Spleen (tissue), 7 donors: ENCODE measurements around the gene CERS5.

Experiments used
- CTCF ChIP-seq, 11 experiments: fragments of 200-600 bp in 7 of 11; fragments of 450-650 bp in 4 of 11; sonication (generic) in 4 of 11; IDR thresholded peaks in 8 of 11; conservative IDR thresholded peaks in 3 of 11; 1 replicate in 7 of 11; 2 replicates in 4 of 11; pipeline versions ENCODE4 v1.4.0 to v1.8.0; 2016 to 2021; ENCODE audit warnings: antibody characterized with exemption in 11 of 11, inconsistent platforms in 4 of 11, mild to moderate bottlenecking in 1 of 11
- POLR2A ChIP-seq, 3 donors: fragments of 450-650 bp; IDR thresholded peaks; one replicate each; pipeline ENCODE4 v1.5.1; 2017; ENCODE audit warnings: antibody characterized with exemption in 3 of 3, mild to moderate bottlenecking in 1 of 3
- donor health status: DM: no; HTN: no; CAD: no; lungs with moderate emphysema.
- donor health status: DM: no; HTN: no; CAD: no.
- donor health status: DM: no; HTN: no; CAD: no.

GRCh38 chr12:50213439-50213838 is 46.3 kb upstream of the CERS5 start:
- TF ChIP-seq CTCF (IDR thresholded peaks at IDR 0.05 in 8 of 11, conservative IDR thresholded peaks at IDR 0.05 in 3 of 11), result no peak
- no peak for TF ChIP-seq POLR2A (IDR thresholded peaks at IDR 0.05)
